IMR-90 (cell line): ENCODE results near the gene FYCO1. TPM values are rescaled to one million over a fixed set of nuclear protein-coding genes. Genes with fewer than 3 reads are reported as not detected.
A peak's percentile ranks its signal among the peaks of the same experiment; 100 is the strongest.

ENCODE experiments used
- ATAC-seq: fragments of 200-7000 bp; cut with Tn5 transposase; 2 replicates; pipeline ENCODE4 v1.9.1; 2020; ENCODE audit warnings: low read depth, mild to moderate bottlenecking, moderate library complexity
- BruUV-seq: library from RNA; stranded (reverse); fragments of 400-500 nt; replicated peaks from 2 replicates; lab custom pipeline; 2021; lab: Mats Ljungman, UMichigan
- CTCF ChIA-PET: fragments of 300-600 bp; formaldehyde crosslinking; extraction: SDS; loops from one replicate; lab custom pipeline; 2021; ENCODE audit warnings: antibody characterized with exemption; lab: Yijun Ruan, JAX
- POLR2A ChIA-PET: fragments of 300-600 bp; sonication (Branson Sonifier 250); formaldehyde crosslinking; loops from one replicate; lab custom pipeline; 2022; ENCODE audit warnings: antibody characterized with exemption; ENCODE audit not compliant: unreplicated experiment; lab: Charles Lee
- DNase-seq: peaks from one replicate; pipeline ENCODE4 v3.0.0; 2013
- H2AFZ ChIP-seq: replicated peaks from 2 replicates; pipeline ENCODE3; 2013; ENCODE audit warnings: low read length, mild to moderate bottlenecking; ENCODE audit not compliant: poor library complexity
- H2AK5ac ChIP-seq: 2 replicates; pipeline ENCODE4 v1.6.1; 2013; ENCODE audit warnings: low read depth, low read length, inconsistent platforms
- H2AK9ac ChIP-seq: replicated peaks from 2 replicates; pipeline ENCODE3; 2013; ENCODE audit warnings: mild to moderate bottlenecking, low read depth, low read length, moderate library complexity; ENCODE audit not compliant: poor library complexity
- H2BK120ac ChIP-seq: 2 replicates; pipeline ENCODE4 v1.6.1; 2013; ENCODE audit warnings: low read depth, low read length, inconsistent platforms
- H2BK15ac ChIP-seq: 3 replicates; pipeline ENCODE4 v1.6.1; 2013; ENCODE audit warnings: low read depth, low read length, inconsistent platforms
- H2BK20ac ChIP-seq: 2 replicates; pipeline ENCODE4 v1.6.1; 2013; ENCODE audit warnings: low read depth, mild to moderate bottlenecking, inconsistent platforms, low read length, moderate library complexity
- H2BK5ac ChIP-seq: 2 replicates; pipeline ENCODE4 v1.6.1; 2013; ENCODE audit warnings: mild to moderate bottlenecking, low read depth, low read length, inconsistent platforms; ENCODE audit not compliant: poor library complexity, severe bottlenecking
- H3K14ac ChIP-seq: replicated peaks from 2 replicates; pipeline ENCODE4 v1.6.1; 2013; ENCODE audit warnings: low read depth, low read length, inconsistent platforms
- H3K18ac ChIP-seq: 2 replicates; pipeline ENCODE4 v1.6.1; 2013; ENCODE audit warnings: low read depth, low read length, control low read depth
- H3K23ac ChIP-seq: 2 replicates; pipeline ENCODE4 v1.6.1; 2013; ENCODE audit warnings: low read depth, low read length, inconsistent platforms
- H3K27ac ChIP-seq: 2 replicates; pipeline ENCODE4 v1.5.1; 2013; ENCODE audit warnings: mild to moderate bottlenecking, control low read depth, low read length; ENCODE audit not compliant: insufficient read depth
- H3K27me3 ChIP-seq: 2 replicates; pipeline ENCODE4 v1.6.1; 2013; ENCODE audit warnings: low read length; ENCODE audit not compliant: control insufficient read depth, insufficient read depth
- H3K36me3 ChIP-seq: 2 replicates; pipeline ENCODE4 v1.6.1; 2013; ENCODE audit warnings: low read length, mixed read lengths; ENCODE audit not compliant: control insufficient read depth, insufficient read depth
- H3K4ac ChIP-seq: 2 replicates; pipeline ENCODE4 v1.6.1; 2013; ENCODE audit warnings: low read depth, low read length, inconsistent platforms
- H3K4me1 ChIP-seq: 2 replicates; pipeline ENCODE4 v1.6.1; 2013; ENCODE audit warnings: low read length, mixed read lengths; ENCODE audit not compliant: control insufficient read depth, insufficient read depth
- H3K4me2 ChIP-seq: 2 replicates; pipeline ENCODE4 v1.6.1; 2013; ENCODE audit warnings: low read depth, mild to moderate bottlenecking, control low read depth, low read length, moderate library complexity
- H3K4me3 ChIP-seq: 2 replicates; pipeline ENCODE4 v1.5.1; 2013; ENCODE audit warnings: low read depth, mild to moderate bottlenecking, control low read depth, low read length, moderate library complexity; ENCODE audit not compliant: insufficient read depth
- H3K56ac ChIP-seq: 2 replicates; pipeline ENCODE4 v1.6.1; 2013; ENCODE audit warnings: low read length, inconsistent platforms; ENCODE audit not compliant: insufficient read depth; ENCODE audit errors: extremely low read depth
- H3K79me1 ChIP-seq, 2 experiments: 2 replicates each; pipeline ENCODE4 v1.6.1; 2013; ENCODE audit warnings: low read length in 2 of 2, inconsistent platforms in 1 of 2, low read depth in 1 of 2
- H3K9ac ChIP-seq: 2 replicates; pipeline ENCODE4 v1.6.1; 2013; ENCODE audit warnings: low read depth, low read length, control low read depth
- H3K9me1 ChIP-seq: 2 replicates; pipeline ENCODE4 v1.6.1; 2013; ENCODE audit warnings: low read length, inconsistent platforms; ENCODE audit not compliant: insufficient read depth
- H3K9me3 ChIP-seq: 2 replicates; pipeline ENCODE4 v1.6.1; 2013; ENCODE audit warnings: low read length; ENCODE audit not compliant: control insufficient read depth, insufficient read depth
- H4K20me1 ChIP-seq: 2 replicates; pipeline ENCODE4 v1.6.1; 2013; ENCODE audit warnings: low read length, inconsistent platforms; ENCODE audit not compliant: insufficient read depth
- H4K5ac ChIP-seq: 2 replicates; pipeline ENCODE4 v1.6.1; 2013; ENCODE audit warnings: mild to moderate bottlenecking, low read depth, low read length, control low read depth
- H4K8ac ChIP-seq, 2 experiments: 2 replicates each; pipeline ENCODE4 v1.6.1; 2013; ENCODE audit warnings: low read depth in 2 of 2, low read length in 2 of 2, control low read depth in 1 of 2, inconsistent platforms in 1 of 2
- H4K91ac ChIP-seq: 2 replicates; pipeline ENCODE4 v1.6.1; 2013; ENCODE audit warnings: low read depth, low read length, inconsistent platforms; ENCODE audit not compliant: insufficient read depth
- BHLHE40 ChIP-seq: fragments of 150-350 bp; IDR thresholded peaks from 2 replicates; pipeline ENCODE4 v1.6.1; 2016; ENCODE audit warnings: mild to moderate bottlenecking, low read depth, low read length
- CEBPB ChIP-seq: IDR thresholded peaks from 2 replicates; pipeline ENCODE4 v1.6.1; 2012; ENCODE audit warnings: low read depth, low read length, improper control_type of control experiment
- CHD1 ChIP-seq: IDR thresholded peaks from 2 replicates; pipeline ENCODE4 v1.6.1; 2012; ENCODE audit warnings: low read depth, low read length, improper control_type of control experiment
- FOS ChIP-seq: fragments of 150-350 bp; IDR thresholded peaks from 2 replicates; pipeline ENCODE4 v1.6.1; 2016; ENCODE audit warnings: low read depth, low read length
- MAZ ChIP-seq: IDR thresholded peaks from 2 replicates; pipeline ENCODE4 v1.6.1; 2012; ENCODE audit warnings: low read depth, mild to moderate bottlenecking, low read length, improper control_type of control experiment, moderate library complexity, borderline replicate concordance
- MXI1 ChIP-seq: IDR thresholded peaks from 2 replicates; pipeline ENCODE4 v1.6.1; 2012; ENCODE audit warnings: low read depth, mild to moderate bottlenecking, low read length, moderate library complexity, borderline replicate concordance
- POLR2A ChIP-seq: IDR thresholded peaks from 2 replicates; pipeline ENCODE4 v1.6.1; 2012; ENCODE audit warnings: mild to moderate bottlenecking, low read depth, low read length
- RAD21 ChIP-seq: IDR thresholded peaks from 2 replicates; pipeline ENCODE4 v1.6.1; 2012; ENCODE audit warnings: low read length, improper control_type of control experiment
- RCOR1 ChIP-seq: IDR thresholded peaks from 2 replicates; pipeline ENCODE4 v1.6.1; 2012; ENCODE audit warnings: mild to moderate bottlenecking, low read length, improper control_type of control experiment; ENCODE audit not compliant: insufficient replicate concordance
- SMC3 ChIP-seq: fragments of 150-350 bp; IDR thresholded peaks from 2 replicates; pipeline ENCODE4 v1.6.1; 2016; ENCODE audit warnings: low read depth, mild to moderate bottlenecking, antibody characterized with exemption, low read length, moderate library complexity
- WGBS, 2 experiments: methylation state at CpG; one replicate each; pipeline versions ENCODE4 v1.1.5 to v1.1.7; 2013; ENCODE audit warnings: missing lambda C conversion rate in 2 of 2; ENCODE audit not compliant: insufficient read length in 1 of 2; ENCODE audit errors: extremely low coverage in 2 of 2; 5-methylcytosine and 5-hydroxymethylcytosine counted together
- dilution Hi-C: fragments of 300-500 bp; cut with HindIII; formaldehyde crosslinking; loops from one replicate; pipeline ENCODE4 v1.14.3; 2018; ENCODE audit warnings: low sequenced_read_pairs; ENCODE audit not compliant: unreplicated experiment
- in situ Hi-C: fragments of 300-500 bp; cut with MboI; formaldehyde crosslinking; loops from 3 replicates; pipeline ENCODE4 v1.14.3; 2019; ENCODE audit warnings: low sequenced_read_pairs, inconsistent platforms, mixed read lengths
- intact Hi-C: fragments of 100-400 bp; cut with micrococcal nuclease; formaldehyde crosslinking; loops from 2 replicates; pipeline ENCODE4 v1.10.0; 2022
- polyA plus RNA-seq, 3 experiments: library from polyadenylated mRNA; depleted of rRNA; stranded (reverse); fragments of >200 nt; gene quantifications; 2 replicates each; pipeline ENCODE4 v1.2.3, GENCODE V29; 2012; ENCODE audit warnings: low replicate concordance in 1 of 3
- total RNA-seq: library from RNA; depleted of rRNA; stranded (reverse); fragments of >200 nt; gene quantifications from 2 replicates; pipeline ENCODE4 v1.2.3, GENCODE V29; 2012
- TF ChIP-seq, protein P1 (sequence below): fragments of 150-350 bp; IDR thresholded peaks from 2 replicates; pipeline ENCODE4 v1.6.1; 2017; ENCODE audit warnings: mild to moderate bottlenecking, antibody characterized with exemption, low read length, low read depth
- TF ChIP-seq, protein P2 (sequence below): fragments of 150-350 bp; IDR thresholded peaks from 2 replicates; pipeline ENCODE4 v1.6.1; 2016; ENCODE audit warnings: low read depth, mild to moderate bottlenecking, low read length, moderate library complexity, borderline replicate concordance
- TF ChIP-seq, protein P3 (sequence below): conservative IDR thresholded peaks from 2 replicates; pipeline ENCODE4 v1.5.1; 2012; ENCODE audit warnings: mild to moderate bottlenecking, low read depth, low read length, improper control_type of control experiment

Gene FYCO1
- total and polyA plus RNA-seq, 2 of the 4 experiments (the other 2 are of a cell fraction), result 13.7 to 20.1 TPM

DNA sequence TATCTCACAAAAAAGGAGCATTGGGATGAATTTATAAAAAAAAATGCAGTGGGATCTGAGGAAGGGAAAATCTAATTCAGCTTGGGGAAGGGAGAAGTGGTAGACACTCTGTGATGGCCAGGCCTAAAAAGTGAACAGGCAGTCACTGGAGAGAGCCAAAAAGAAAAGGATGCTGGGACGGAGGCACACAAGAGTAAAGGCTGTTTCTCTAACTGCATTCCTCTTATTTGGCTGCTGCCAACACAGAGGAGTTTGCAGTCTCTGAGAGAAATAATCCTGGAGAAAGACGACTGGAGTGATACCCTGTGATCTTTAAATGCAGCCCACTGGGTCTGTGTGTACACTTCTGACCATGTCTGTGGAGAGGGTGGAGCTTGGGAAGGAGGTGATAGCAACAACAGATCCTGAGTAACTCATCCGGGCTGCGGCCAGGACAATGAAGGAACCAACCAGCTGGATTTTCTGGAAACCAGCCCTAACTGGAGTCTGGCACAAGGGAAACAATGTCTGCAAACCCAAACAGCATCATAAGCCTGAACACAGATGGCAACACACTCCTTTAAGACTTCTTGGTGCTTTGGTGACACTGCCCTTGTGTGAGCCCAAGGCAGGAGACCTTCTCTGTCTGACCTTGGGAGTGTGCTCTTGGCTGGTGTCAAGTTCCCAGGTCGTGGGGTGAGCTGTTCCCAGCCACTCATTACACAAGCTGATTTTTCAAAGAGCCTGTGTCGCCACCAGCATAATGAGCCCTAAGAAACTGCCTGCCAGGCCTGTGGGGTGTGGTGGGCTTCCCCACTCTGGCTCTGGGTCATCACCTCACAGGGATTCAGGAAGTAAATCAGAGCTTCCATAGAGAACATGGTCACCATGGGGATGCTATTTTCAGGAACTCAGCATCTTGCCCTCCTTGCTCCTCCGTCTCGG lies 8.0 kb downstream of the FYCO1 start:
- peak; percentile 46 for ATAC-seq
- peaks cover 56% of the 10 kb centered on the region for H3K9me1 ChIP-seq
- H3K79me1 ChIP-seq, result peaks cover 25 to 82% of the 10 kb centered on the region in 2 experiments
- peak overlapping the region; percentile 0 for H2AFZ ChIP-seq
- H3K27me3 ChIP-seq, result no peaks in the 10 kb centered on the region
- in situ Hi-C loops, result no loop called here
- peak overlapping the region; percentile 57; the same call in 1 of the 2 replicates for H3K56ac ChIP-seq
- H4K20me1 ChIP-seq, result peaks cover 11% of the 10 kb centered on the region
- dilution Hi-C loops, result no loop called here
- H4K8ac ChIP-seq, result peak overlapping the region; percentile 16 to 82; a peak in 3 of 4 replicates
- H2BK120ac ChIP-seq, result peak overlapping the region; percentile 96
- ChIA-PET CTCF (interaction anchor here (1.0 kb wide), 2 partner anchors 23 to 44 kb away, joined by 4 read pairs; partner anchors contain the start of gene CXCR6), POLR2A (interaction anchor here (1.1 kb wide), 1 partner anchor 15 kb away, joined by 3 read pairs; no protein-coding TSS in a partner anchor)
- peaks cover 7% of the 10 kb centered on the region; the same call in 1 of the 2 replicates for H3K36me3 ChIP-seq
- no peak overlapping the region for H3K4me3 ChIP-seq
- peak overlapping the region; percentile 67 for H3K23ac ChIP-seq
- no TSS peak for BruUV-seq
- DNase-seq, result peak; percentile 82
- 19% methylated on average over 3 of the region's 8 CpGs; no CpG with 5 or more reads in 1 of the 2 experiments for WGBS, 2 experiments
- H3K14ac ChIP-seq, result peak overlapping the region; percentile 73
- H2AK9ac ChIP-seq, result peak overlapping the region; percentile 6
- no peak overlapping the region for H3K9ac ChIP-seq
- H3K9me3 ChIP-seq, result no peaks in the 10 kb centered on the region
- H3K4ac ChIP-seq, result peak overlapping the region; percentile 97
- peak overlapping the region; percentile 79 for H3K27ac ChIP-seq
- H2AK5ac ChIP-seq, result peak overlapping the region; percentile 88
- intact Hi-C loops, result loop anchor here (2.0 kb wide), 1 partner anchor 39 kb away; no protein-coding TSS in a partner anchor
- peak overlapping the region; percentile 43 for H4K5ac ChIP-seq
- H3K18ac ChIP-seq, result peak overlapping the region; percentile 74
- H3K4me1 ChIP-seq, result peaks cover 49% of the 10 kb centered on the region
- peak overlapping the region; percentile 79; the same call in 2 of the 3 replicates for H2BK15ac ChIP-seq
- H4K91ac ChIP-seq, result peak overlapping the region; percentile 78
- H3K4me2 ChIP-seq, result peak overlapping the region; percentile 6
- H2BK5ac ChIP-seq, result peak overlapping the region; percentile 92
- H2BK20ac ChIP-seq, result peak overlapping the region; percentile 84
- TF ChIP-seq, protein P1, sequence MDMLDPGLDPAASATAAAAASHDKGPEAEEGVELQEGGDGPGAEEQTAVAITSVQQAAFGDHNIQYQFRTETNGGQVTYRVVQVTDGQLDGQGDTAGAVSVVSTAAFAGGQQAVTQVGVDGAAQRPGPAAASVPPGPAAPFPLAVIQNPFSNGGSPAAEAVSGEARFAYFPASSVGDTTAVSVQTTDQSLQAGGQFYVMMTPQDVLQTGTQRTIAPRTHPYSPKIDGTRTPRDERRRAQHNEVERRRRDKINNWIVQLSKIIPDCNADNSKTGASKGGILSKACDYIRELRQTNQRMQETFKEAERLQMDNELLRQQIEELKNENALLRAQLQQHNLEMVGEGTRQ, result no peak
- TF ChIP-seq MXI1, result no peak
- TF ChIP-seq RAD21, result no peak
- TF ChIP-seq RCOR1, result no peak
- TF ChIP-seq FOS, result no peak
- TF ChIP-seq CHD1, result no peak
- no peak for TF ChIP-seq BHLHE40
- TF ChIP-seq, protein P2, sequence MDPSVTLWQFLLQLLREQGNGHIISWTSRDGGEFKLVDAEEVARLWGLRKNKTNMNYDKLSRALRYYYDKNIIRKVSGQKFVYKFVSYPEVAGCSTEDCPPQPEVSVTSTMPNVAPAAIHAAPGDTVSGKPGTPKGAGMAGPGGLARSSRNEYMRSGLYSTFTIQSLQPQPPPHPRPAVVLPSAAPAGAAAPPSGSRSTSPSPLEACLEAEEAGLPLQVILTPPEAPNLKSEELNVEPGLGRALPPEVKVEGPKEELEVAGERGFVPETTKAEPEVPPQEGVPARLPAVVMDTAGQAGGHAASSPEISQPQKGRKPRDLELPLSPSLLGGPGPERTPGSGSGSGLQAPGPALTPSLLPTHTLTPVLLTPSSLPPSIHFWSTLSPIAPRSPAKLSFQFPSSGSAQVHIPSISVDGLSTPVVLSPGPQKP, result no peak
- no peak for TF ChIP-seq SMC3
- TF ChIP-seq, protein P3, sequence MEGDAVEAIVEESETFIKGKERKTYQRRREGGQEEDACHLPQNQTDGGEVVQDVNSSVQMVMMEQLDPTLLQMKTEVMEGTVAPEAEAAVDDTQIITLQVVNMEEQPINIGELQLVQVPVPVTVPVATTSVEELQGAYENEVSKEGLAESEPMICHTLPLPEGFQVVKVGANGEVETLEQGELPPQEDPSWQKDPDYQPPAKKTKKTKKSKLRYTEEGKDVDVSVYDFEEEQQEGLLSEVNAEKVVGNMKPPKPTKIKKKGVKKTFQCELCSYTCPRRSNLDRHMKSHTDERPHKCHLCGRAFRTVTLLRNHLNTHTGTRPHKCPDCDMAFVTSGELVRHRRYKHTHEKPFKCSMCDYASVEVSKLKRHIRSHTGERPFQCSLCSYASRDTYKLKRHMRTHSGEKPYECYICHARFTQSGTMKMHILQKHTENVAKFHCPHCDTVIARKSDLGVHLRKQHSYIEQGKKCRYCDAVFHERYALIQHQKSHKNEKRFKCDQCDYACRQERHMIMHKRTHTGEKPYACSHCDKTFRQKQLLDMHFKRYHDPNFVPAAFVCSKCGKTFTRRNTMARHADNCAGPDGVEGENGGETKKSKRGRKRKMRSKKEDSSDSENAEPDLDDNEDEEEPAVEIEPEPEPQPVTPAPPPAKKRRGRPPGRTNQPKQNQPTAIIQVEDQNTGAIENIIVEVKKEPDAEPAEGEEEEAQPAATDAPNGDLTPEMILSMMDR, result no peak
- no peak for TF ChIP-seq MAZ
- no peak for TF ChIP-seq CEBPB
- TF ChIP-seq POLR2A, result no peak
